Activated B cell treated with CpG ODN at 0.5 μM for 24 hours (primary cell): ENCODE data around the gene GALNT16. TPM values are rescaled to one million over a fixed set of nuclear protein-coding genes. Genes with fewer than 3 reads are reported as not detected.
"Not testable (repeated sequence)": the region's sequence is repeated elsewhere in the genome, so short reads cannot be mapped to it uniquely, and the experiment has no call there.

Experiments
- ATAC-seq: fragments of 200-7000 bp; cut with Tn5 transposase; one replicate; pipeline ENCODE4 v1.10.0; 2021; ENCODE audit warnings: low read depth, mild to moderate bottlenecking, moderate library complexity
- CTCF ChIA-PET: fragments of 350-600 bp; sonication (Branson Sonifier 250); formaldehyde crosslinking; loops from one replicate; lab custom pipeline; 2021; ENCODE audit warnings: antibody characterized with exemption; lab: Charles Lee
- POLR2A ChIA-PET: fragments of 350-600 bp; sonication (Branson Sonifier 250); formaldehyde crosslinking; loops from one replicate; lab custom pipeline; 2021; ENCODE audit warnings: antibody characterized with exemption; lab: Charles Lee
- DNase-seq: peaks from one replicate; pipeline ENCODE4 v3.0.0; 2022
- H3K27ac Mint-ChIP-seq: one replicate; pipeline ENCODE4 v1.8.0; 2020; ENCODE audit warnings: mixed read lengths
- H3K27me3 Mint-ChIP-seq: one replicate; pipeline ENCODE4 v1.8.0; 2021; ENCODE audit warnings: mixed read lengths
- H3K36me3 Mint-ChIP-seq: one replicate; pipeline ENCODE4 v1.8.0; 2021; ENCODE audit warnings: low read depth, mixed read lengths
- H3K4me1 Mint-ChIP-seq: one replicate; pipeline ENCODE4 v1.8.0; 2021; ENCODE audit warnings: mixed read lengths
- H3K4me3 Mint-ChIP-seq: one replicate; pipeline ENCODE4 v1.8.0; 2020; ENCODE audit warnings: mild to moderate bottlenecking, mixed read lengths
- H3K9me3 Mint-ChIP-seq: one replicate; pipeline ENCODE4 v1.8.0; 2020; ENCODE audit warnings: mixed read lengths
- intact Hi-C: fragments of 100-400 bp; cut with micrococcal nuclease; formaldehyde crosslinking; loops from one replicate; pipeline ENCODE4 v1.15.1; 2024
- total RNA-seq: library from RNA; stranded (reverse); gene quantifications from 2 replicates; pipeline ENCODE4 v1.2.3, GENCODE V29; 2022
- TF ChIP-seq, protein P1 (sequence below): fragments of 200-600 bp; IDR thresholded peaks from one replicate; pipeline ENCODE4 v1.8.0; 2022; ENCODE audit warnings: antibody characterized with exemption, mild to moderate bottlenecking

Gene GALNT16
- total RNA-seq, 1 donor from 2014 or later = 1.2 TPM

DNA sequence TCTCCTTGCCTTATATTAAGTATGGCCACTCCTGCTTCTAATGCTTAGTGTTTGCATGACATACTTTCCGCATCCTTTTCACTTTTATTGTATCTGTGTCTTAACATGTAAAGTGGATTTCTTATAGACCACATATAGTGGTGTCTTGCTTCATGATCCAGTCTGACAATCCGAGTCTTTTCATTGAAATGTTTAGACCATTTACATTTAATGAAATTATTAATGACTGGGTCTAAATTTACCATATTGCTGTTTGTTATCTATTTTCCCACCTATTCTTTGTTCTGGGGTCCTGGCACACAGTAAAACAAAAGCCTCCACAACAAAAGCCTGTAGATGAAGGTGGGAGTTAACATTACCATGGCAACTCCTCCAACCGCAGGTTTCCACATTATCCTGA is 115.2 kb downstream of the GALNT16 start:
- Mint-ChIP-seq H3K27me3 (no peaks in the 10 kb centered on the region), H3K36me3 (peaks cover 53% of the 10 kb centered on the region), H3K9me3 (peaks cover 2% of the 10 kb centered on the region), H3K4me1 (no peaks in the 10 kb centered on the region), H3K4me3 (no peak overlapping the region), H3K27ac (no peak overlapping the region)
- ChIA-PET POLR2A (no interaction called here), CTCF (no interaction called here)
- TF ChIP-seq, protein P1, sequence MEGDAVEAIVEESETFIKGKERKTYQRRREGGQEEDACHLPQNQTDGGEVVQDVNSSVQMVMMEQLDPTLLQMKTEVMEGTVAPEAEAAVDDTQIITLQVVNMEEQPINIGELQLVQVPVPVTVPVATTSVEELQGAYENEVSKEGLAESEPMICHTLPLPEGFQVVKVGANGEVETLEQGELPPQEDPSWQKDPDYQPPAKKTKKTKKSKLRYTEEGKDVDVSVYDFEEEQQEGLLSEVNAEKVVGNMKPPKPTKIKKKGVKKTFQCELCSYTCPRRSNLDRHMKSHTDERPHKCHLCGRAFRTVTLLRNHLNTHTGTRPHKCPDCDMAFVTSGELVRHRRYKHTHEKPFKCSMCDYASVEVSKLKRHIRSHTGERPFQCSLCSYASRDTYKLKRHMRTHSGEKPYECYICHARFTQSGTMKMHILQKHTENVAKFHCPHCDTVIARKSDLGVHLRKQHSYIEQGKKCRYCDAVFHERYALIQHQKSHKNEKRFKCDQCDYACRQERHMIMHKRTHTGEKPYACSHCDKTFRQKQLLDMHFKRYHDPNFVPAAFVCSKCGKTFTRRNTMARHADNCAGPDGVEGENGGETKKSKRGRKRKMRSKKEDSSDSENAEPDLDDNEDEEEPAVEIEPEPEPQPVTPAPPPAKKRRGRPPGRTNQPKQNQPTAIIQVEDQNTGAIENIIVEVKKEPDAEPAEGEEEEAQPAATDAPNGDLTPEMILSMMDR = no peak
- no peak for ATAC-seq
- intact Hi-C loops = no loop called here
- no peak for DNase-seq

DNA sequence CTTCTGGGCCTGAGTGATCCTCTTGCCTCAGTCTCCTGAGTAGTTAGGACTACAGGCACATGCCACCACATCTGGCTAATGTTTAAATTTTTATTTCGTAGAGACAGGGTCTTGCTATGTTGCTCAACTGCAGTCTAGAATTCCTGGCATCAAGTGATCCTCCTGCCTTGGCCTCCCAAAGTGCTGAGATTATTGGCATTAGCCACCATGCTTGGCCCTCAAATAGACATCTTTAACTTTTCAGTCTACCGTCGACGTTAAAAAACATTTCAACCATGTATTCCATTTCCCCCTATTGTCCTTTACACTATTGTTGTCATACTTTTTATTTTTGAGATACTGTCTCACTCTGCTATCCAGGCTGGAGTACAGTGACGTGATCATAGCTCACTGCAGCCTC is 115.8 kb downstream of the GALNT16 start:
- intact Hi-C loops = no loop called here
- Mint-ChIP-seq H3K36me3 (peaks cover 57% of the 10 kb centered on the region), H3K27ac (no peak overlapping the region), H3K9me3 (peaks cover 2% of the 10 kb centered on the region), H3K4me1 (no peaks in the 10 kb centered on the region), H3K4me3 (no peak overlapping the region), H3K27me3 (no peaks in the 10 kb centered on the region)
- no peak for DNase-seq
- TF ChIP-seq, protein P1 = no peak
- ChIA-PET CTCF (no interaction called here), POLR2A (no interaction called here)
- ATAC-seq = no peak

- Mint-ChIP-seq H3K36me3 (peaks cover 60% of the 10 kb centered on the region), H3K4me1 (no peaks in the 10 kb centered on the region), H3K9me3 (peaks cover 2% of the 10 kb centered on the region), H3K27ac (no peak overlapping the region), H3K27me3 (no peaks in the 10 kb centered on the region), H3K4me3 (no peak overlapping the region)
- ATAC-seq (no peak), DNase-seq (no peak)
- intact Hi-C loops = no loop called here
- ChIA-PET CTCF (no interaction called here), POLR2A (no interaction called here)
- TF ChIP-seq, protein P1 = no peak
These were observed 116.5 kb downstream of the GALNT16 start for GRCh38 chr14:69376439-69376838.

- peaks cover 67% of the 10 kb centered on the region for H3K36me3 Mint-ChIP-seq
- H3K9me3 Mint-ChIP-seq = peaks cover 2% of the 10 kb centered on the region
- no peak overlapping the region for H3K4me3 Mint-ChIP-seq
- ChIA-PET POLR2A (no interaction called here), CTCF (no interaction called here)
- no peak overlapping the region for H3K27ac Mint-ChIP-seq
- no peaks in the 10 kb centered on the region for H3K27me3 Mint-ChIP-seq
- TF ChIP-seq, protein P1 = no peak
- no peak for ATAC-seq
- no peak for DNase-seq
- no peaks in the 10 kb centered on the region for H3K4me1 Mint-ChIP-seq
- intact Hi-C loops = no loop called here
These were observed 118.3 kb downstream of the GALNT16 start for GRCh38 chr14:69378274-69378673.

- H3K4me3 Mint-ChIP-seq = no peak overlapping the region
- ChIA-PET CTCF (no interaction called here), POLR2A (interaction anchor here (0.7 to 3.3 kb wide), 2 partner anchors 10 to 849 kb away, joined by 4 to 16 read pairs; partner anchors contain the start of genes ERH and SLC39A9)
- no peaks in the 10 kb centered on the region for H3K9me3 Mint-ChIP-seq
- peaks cover 85% of the 10 kb centered on the region for H3K36me3 Mint-ChIP-seq
- TF ChIP-seq, protein P1 = no peak
- H3K4me1 Mint-ChIP-seq = peaks cover 30% of the 10 kb centered on the region
- no peak for DNase-seq
- H3K27ac Mint-ChIP-seq = no peak overlapping the region
- H3K27me3 Mint-ChIP-seq = no peaks in the 10 kb centered on the region
- intact Hi-C loops = no loop called here
- no peak for ATAC-seq
These were observed 127.4 kb downstream of the GALNT16 start for GRCh38 chr14:69387311-69387710.

DNA sequence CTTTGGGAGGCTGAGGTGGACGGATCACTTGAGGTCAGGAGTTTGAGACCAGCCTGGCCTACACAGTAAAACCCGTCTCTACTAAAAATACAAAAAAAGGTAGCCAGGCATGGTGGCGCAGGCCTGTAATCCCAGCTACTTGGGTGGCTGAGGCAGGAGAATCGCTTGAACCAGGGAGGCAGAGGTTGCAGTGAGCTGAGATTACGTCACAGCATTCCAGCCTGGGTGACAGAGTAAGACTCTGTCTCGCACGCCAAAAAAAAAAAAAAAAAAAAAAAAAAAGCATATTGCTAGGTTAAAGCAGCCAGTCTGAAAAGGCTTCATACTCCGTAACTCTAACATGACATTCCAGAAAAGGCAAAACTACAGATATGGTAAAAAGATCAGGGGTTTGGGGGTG is 131.4 kb downstream of the GALNT16 start:
- H3K27ac Mint-ChIP-seq, H3K27me3 Mint-ChIP-seq, ATAC-seq, CTCF ChIA-PET, intact Hi-C loops, DNase-seq, H3K9me3 Mint-ChIP-seq, H3K4me3 Mint-ChIP-seq: not testable (repeated sequence)
- POLR2A ChIA-PET = interaction anchor here (0.7 kb wide), 2 partner anchors 9 to 238 kb away, joined by 4 to 5 read pairs; no protein-coding TSS in a partner anchor
- H3K4me1 Mint-ChIP-seq = peaks cover 61% of the 10 kb centered on the region
- H3K36me3 Mint-ChIP-seq = peaks cover 91% of the 10 kb centered on the region
